Esophagus mucosa (tissue), 1 donor: Measurements from ENCODE around the gene PRKG2. TPM values are rescaled to one million over a fixed set of nuclear protein-coding genes. Genes with fewer than 3 reads are reported as not detected.

Experiments
- ATAC-seq: fragments of 200-7000 bp; cut with Tn5 transposase; one replicate; pipeline ENCODE4 v1.9.1; 2020
- total RNA-seq: library from RNA; stranded (reverse); gene quantifications from one replicate; pipeline ENCODE4 v1.2.4, GENCODE V29; 2023
- donor health status: DM: yes; HTN: yes; CAD: no.

Gene PRKG2
- total RNA-seq, 1 donor from 2014 or later = 1.3 TPM

DNA sequence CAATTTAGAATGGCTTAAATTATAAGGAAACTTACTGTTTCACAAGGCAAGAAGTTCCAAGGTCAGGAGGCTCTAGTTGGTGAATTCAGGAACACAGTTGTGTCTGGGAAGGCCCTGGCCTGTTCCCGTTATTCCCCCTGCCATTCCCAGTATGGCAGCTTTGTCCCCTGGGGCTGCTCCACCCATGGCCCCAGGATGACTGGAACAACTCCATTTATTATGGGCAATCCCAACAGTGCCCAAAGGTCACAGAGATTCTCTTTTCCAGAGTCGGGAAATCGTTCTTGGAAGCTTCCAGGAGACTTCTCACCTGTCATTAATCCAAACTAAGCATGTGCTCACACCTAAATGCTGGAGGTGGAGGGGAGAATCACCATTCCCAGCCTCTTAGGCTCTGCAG lies 2.8 kb upstream of the PRKG2 start:
- ATAC-seq = no peak

GRCh38 chr4:81215931-81216330 lies 909 bp upstream of the PRKG2 start:
- ATAC-seq = no peak

DNA sequence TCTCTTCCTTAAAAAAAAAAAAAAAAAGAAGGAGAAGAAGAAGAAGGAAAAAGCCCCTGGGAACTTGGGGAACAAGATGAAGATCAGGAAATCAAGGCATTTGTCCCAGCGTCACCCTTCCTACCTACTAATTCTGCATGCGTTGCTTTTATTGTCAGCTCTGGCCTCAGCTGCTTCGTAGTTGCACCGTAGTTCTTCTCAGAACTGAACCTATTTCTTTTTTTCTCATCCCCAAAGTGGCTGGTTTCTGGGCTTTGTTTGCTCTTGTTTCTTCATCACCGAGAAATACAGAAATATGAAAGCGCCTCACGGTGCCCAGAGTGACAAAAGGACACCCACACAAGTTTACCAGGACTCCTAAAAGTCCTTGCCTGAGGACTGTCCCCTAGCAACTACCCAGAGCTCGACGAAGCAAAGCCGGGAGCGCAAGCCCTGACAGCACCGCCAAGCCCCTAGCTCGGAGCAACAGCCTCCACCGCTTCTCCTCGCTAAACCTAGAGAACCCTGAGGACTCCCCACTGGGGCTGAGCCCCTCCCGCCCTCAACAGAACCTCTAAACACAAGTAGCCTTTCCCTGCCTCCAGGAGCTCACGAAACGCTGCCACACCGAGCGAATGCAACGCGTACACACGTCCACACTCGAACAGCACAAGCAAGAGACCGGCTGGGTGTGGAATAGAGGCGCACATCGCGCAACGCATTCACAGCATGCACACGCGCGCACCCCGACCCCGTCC lies 710 bp downstream of the PRKG2 start:
- peak; percentile 28 for ATAC-seq

DNA sequence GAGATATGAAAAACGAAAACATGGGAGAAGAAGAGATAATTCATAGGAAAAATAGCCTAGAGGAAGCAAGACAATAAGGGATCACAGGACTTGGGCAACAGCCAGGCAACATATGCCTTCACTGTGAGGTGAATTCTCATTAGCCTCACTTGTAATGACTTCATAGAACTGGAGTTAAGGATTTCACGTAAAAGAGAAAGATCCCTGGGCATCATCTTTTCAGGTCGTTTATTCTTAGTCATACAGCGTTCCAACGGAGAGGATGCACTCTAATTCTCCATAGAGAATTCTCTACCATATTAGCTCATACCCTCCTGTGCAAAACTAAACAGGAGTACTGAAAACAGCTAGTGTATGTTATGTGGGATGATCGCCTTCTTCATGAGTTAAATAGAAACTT lies 1.4 kb downstream of the PRKG2 start:
- no peak for ATAC-seq

GRCh38 chr4:81211956-81212355 lies 3.1 kb downstream of the PRKG2 start:
- no peak for ATAC-seq

- ATAC-seq = no peak
Observed at GRCh38 chr4:81207828-81208227, 7.2 kb downstream of the PRKG2 start.

DNA sequence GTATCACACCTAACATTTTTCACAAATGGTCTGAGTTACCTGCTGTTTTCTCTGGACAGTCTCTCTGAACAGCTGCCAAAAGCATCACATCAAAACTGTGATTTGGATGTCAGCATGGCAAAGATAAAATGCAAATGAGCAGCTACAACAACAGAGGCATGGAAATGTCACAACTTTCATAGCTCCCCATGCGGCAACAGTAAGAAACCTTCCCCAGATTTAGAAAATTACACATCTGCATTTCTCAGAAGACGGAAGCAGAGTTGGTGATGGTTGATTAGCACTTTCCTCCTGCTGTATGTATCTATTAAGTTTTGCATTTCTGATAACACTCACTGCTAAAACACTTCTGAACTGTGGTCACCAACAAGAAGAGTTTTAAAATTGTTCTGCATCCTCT lies 9.7 kb downstream of the PRKG2 start:
- ATAC-seq = no peak

- ATAC-seq = no peak
Observed at GRCh38 chr4:81204571-81204970, 10.5 kb downstream of the PRKG2 start.

GRCh38 chr4:81199831-81200230 lies 15.2 kb downstream of the PRKG2 start:
- no peak for ATAC-seq

DNA sequence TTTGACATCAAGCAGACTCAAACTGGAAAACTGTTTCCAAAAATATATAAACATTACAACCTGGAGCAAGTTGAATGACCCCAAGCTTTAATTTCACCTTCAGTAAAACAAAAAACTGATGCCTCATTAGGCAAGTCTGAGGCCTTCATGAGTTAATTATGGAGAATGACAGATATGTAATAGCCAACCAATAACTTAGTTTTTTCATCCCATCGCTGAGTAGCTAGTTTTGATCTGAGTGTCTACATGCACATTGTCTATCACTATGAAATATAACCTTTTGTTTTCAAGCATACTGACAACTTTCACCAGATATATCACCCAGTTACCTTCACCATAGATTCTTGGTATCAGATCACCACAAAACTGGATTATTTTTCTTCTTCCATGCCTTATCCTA lies 16.4 kb downstream of the PRKG2 start:
- ATAC-seq = no peak

- ATAC-seq = no peak
Observed at GRCh38 chr4:81197864-81198524, 17.0 kb downstream of the PRKG2 start.

DNA sequence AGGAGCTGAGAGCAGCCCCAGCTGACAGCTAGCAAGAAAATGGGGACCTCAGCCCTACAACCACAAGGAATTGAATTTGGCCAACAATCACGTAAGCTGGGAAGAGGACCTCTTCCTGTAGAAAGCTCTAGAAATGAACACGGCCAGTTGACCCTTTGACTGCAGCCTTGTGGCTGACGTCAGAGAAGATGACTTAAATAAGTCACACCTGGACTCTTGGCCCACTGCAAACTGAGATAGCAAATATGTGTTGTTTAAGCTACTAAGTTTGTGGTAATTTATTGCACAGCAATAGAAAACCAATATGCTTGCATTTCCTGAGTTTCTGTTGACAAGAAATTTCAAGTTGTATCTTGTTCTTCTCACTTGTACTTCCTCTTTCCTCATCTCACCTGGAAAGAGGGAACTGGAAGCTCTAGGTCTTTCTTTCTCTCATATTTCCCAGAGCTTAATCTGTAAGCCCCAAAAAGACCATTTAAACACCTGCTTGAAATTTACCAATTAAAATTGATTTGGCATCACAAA lies 18.8 kb downstream of the PRKG2 start:
- no peak for ATAC-seq

DNA sequence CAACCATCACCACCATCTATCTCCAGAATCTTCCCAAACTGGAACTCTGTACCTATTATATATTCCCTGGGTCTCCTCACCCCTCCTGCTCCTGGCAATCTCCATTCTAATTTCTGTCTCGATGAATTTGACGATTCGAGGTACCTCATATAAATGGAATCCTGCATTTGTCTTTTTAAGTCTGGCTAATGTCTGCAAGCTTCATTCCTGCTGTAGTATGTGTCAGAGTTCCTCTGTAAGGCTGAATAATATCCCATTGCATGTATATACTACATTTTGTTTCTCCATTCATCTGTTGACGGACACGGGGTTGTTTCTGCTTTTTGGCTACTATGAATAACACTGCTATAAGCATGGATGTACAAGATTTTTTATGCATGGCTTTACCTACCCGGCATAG lies 19.5 kb downstream of the PRKG2 start:
- ATAC-seq = no peak

DNA sequence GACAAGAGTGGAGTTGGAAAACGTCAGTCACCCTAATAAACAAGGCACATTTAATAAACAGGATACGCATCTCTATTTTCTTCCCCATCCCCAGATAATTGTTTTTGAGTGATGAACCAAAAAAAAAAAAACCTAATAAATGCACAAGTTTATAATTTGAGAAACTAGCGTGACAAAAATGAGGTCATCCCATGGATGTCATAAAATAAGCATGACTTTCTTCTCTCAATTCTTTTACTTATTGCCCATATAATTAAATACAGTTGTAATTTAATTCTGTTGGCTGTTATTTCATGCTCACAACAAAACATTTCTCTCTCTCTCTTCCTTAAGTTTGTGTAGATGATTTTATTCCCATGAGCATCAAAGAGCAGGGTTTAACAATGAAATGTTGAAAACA lies 20.7 kb downstream of the PRKG2 start:
- ATAC-seq = no peak

GRCh38 chr4:81180916-81181315 lies 34.1 kb downstream of the PRKG2 start:
- no peak for ATAC-seq

- ATAC-seq = no peak
Observed at GRCh38 chr4:81179326-81179725, 35.7 kb downstream of the PRKG2 start.

DNA sequence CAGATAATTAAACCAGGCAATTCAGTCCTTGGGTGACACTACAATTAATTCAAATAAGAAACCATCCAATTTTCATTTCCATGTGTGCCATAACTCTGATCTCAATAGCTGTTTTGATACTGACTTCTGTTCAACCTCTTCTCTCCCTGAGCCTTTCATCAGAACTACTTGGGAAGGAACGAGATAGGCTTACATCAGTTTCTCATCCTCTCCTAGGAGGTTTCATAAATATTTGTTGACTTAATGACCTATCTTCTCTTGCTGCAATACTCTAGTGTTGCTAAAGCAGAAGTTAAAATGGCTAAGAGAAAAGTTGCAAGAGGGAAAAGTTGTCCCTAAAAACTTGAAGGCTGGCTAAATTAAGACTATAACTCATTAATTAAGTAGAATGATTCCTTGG lies 41.8 kb downstream of the PRKG2 start:
- ATAC-seq = no peak

GRCh38 chr4:81166458-81167160 lies 48.4 kb downstream of the PRKG2 start:
- no peak for ATAC-seq

DNA sequence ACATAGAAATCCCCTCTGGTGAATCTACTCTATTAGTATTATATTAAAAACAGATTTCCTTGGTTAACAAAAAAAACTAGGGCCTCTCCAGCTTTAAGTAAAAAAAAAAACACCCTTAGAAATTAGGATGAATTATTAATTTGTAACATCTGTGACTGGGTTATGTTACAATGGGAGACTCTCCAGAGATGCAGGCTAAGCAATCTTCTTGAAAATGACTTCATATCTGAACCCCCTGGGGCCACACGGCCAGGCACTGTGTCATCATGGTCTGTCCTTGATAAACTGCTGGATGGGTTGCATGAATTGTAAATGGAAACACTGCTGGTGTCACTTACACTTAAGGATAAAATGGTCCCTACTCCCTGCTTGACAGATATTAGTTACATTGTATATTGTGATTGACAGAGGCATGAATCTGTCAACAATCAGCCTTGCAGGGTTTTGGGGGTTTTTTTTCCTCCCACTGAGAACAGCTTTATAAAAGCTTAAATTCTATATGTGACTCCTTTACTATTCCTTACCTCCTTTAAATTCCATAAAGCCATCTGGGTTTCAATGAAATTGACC lies 49.1 kb downstream of the PRKG2 start:
- ATAC-seq = no peak

GRCh38 chr4:81164623-81165416 lies 50.2 kb downstream of the PRKG2 start:
- peak; percentile 98 for ATAC-seq

- ATAC-seq = no peak
Observed at GRCh38 chr4:81164126-81164525, 50.9 kb downstream of the PRKG2 start.

DNA sequence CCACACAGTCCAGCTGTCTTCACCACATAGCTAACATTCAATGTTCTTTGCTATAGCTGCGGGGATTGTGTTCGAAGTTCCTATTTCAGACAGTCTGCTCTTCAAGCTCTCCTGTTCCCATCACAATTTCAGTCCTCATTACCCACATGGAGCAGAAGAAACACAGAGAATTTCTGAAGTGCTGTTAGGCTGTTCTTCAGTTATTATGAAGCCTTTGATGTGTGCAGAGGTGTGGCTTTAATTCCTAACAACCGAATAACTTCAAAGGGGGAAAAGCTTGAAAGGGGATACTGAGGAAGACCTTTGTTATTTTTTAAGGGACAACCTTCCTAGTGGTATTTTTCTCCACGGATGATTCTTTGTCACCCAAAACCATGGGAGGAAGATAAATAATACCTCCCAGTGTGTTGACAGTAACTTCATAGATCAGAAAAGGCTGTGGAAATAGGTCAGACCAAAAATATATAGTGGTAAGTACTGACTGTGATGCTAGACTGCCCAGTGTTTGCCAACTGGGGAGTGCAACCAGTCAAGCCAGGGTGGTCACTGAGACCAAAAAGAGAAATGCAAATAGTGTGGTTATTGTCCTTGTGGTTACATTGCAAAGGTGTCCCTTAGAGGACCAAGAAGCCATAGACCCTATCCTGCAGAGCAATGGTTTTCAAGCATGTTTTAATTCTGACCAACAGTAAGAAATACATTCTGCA lies 52.1 kb downstream of the PRKG2 start:
- no peak for ATAC-seq
